ENCODE data around the gene BTN2A1. TPM values are rescaled to one million over a fixed set of nuclear protein-coding genes. Genes with fewer than 3 reads are reported as not detected.

The BTN2A1 gene
- total RNA-seq, 6 experiments from 2014 or later, result 29.2 to 35.4 (median 33.0) TPM

DNA sequence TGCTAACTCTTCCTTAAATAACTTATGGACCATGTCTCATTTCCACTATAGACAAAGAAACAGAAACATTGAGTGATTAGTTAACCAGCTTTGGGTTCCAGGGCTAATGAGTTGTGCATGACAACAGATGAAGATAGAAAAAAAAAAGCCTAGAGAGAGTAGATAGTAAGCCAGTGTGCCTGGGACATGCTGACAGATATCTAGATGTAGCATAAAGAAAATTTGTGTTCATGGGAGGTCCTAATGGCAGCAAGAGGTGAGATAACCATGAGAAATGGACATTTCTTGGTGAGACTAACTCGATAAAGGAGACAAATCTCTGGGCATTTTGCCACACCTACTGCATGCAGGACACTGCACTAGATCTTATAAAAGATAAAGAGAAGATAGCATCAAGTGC, 20.2 kb upstream of the BTN2A1 start:
- Mint-ChIP-seq H3K4me3 (no peak overlapping the region), H3K27ac (no peak overlapping the region; the same call in 1 of the 2 replicates), H3K36me3 (ENCODE audit: low read depth) (peaks cover 22% of the 10 kb centered on the region), H3K4me1 (ENCODE audit: low read depth) (peaks cover 63% of the 10 kb centered on the region), H3K27me3 (ENCODE audit: insufficient read depth) (peaks cover 4% of the 10 kb centered on the region), H3K9me3 (peaks cover 5% of the 10 kb centered on the region; the same call in 1 of the 2 replicates)
- DNase-seq, result no peak
- TF ChIP-seq, protein P1, sequence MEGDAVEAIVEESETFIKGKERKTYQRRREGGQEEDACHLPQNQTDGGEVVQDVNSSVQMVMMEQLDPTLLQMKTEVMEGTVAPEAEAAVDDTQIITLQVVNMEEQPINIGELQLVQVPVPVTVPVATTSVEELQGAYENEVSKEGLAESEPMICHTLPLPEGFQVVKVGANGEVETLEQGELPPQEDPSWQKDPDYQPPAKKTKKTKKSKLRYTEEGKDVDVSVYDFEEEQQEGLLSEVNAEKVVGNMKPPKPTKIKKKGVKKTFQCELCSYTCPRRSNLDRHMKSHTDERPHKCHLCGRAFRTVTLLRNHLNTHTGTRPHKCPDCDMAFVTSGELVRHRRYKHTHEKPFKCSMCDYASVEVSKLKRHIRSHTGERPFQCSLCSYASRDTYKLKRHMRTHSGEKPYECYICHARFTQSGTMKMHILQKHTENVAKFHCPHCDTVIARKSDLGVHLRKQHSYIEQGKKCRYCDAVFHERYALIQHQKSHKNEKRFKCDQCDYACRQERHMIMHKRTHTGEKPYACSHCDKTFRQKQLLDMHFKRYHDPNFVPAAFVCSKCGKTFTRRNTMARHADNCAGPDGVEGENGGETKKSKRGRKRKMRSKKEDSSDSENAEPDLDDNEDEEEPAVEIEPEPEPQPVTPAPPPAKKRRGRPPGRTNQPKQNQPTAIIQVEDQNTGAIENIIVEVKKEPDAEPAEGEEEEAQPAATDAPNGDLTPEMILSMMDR (IDR thresholded peaks at IDR 0.05), result no peak

DNA sequence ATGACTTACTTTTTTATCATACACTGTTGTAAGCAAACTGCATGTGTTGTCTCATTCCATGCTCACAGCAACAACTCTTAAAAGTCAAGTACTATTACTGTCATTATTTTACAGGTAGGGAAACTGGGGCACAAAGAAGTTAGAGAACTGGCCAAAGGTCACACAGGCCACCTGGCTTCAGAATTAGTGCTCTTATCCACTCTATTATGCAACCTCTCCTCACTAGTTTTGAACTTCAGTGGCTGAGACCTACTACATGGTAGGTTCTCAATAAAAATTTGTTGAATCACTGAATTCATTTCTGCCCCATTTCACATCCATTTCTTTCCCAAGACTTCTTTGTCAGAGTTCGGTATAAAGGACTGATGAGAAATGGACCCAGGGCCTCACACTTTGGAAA, 19.8 kb upstream of the BTN2A1 start:
- Mint-ChIP-seq H3K27ac (no peak overlapping the region), H3K27me3 (ENCODE audit: insufficient read depth) (peaks cover 4% of the 10 kb centered on the region), H3K4me1 (ENCODE audit: low read depth) (peaks cover 59% of the 10 kb centered on the region), H3K9me3 (peaks cover 5% of the 10 kb centered on the region; the same call in 1 of the 2 replicates), H3K36me3 (ENCODE audit: low read depth) (peaks cover 18% of the 10 kb centered on the region), H3K4me3 (no peak overlapping the region)
- TF ChIP-seq, protein P1 (IDR thresholded peaks at IDR 0.05), result no peak
- no peak for DNase-seq

DNA sequence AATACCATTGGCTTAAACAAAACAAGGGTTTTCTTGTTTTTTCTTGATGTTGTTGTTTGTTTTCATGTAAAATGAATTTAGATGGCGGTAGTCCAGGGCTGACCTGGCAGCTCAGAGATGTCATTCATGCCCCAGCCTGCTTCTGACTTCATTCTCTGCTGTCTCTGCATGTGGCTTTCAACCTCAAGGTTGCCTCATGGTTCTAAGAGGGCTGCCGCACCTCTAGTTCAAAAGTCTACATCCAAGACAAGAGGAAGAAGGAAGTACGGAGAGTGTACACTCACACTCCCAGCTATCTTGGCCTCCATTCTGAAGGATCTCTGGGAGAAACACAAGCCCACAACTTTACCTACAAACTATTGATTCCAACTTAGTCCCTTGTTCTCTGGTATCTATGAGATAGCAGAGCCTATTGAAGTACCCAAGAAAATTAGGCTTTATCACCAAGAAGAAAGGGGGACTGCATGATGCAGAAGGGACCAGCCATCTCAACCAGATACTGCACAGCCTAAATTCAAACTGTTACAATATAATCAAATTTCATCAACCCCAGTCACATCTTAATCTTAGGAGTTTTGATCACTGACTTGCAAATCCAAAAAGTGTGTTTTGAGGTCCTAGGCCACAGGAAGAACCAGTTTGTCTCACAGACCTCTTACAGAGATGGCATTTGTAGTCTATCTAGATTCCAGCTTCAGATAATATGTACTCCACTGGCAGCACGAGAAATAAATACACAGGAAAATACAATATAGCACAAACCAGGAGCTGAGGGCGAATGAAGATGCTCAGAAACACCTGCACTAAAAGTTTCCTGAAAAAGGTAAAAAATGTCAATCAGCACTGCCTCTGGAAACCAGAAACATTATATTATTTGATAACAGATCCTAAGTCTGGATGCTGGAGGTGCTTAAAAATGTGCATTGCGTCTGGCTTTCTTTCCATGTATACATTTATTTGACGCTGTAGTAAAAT, 18.3 kb upstream of the BTN2A1 start:
- Mint-ChIP-seq H3K4me3 (peak overlapping the region; percentile 95), H3K4me1 (ENCODE audit: low read depth) (peaks cover 50% of the 10 kb centered on the region), H3K36me3 (ENCODE audit: low read depth) (peaks cover 3% of the 10 kb centered on the region), H3K9me3 (no peaks in the 10 kb centered on the region), H3K27ac (peak overlapping the region; percentile 97), H3K27me3 (ENCODE audit: insufficient read depth) (peaks cover 4% of the 10 kb centered on the region)
- DNase-seq, result no peak
- TF ChIP-seq, protein P1 (IDR thresholded peaks at IDR 0.05), result no peak

DNA sequence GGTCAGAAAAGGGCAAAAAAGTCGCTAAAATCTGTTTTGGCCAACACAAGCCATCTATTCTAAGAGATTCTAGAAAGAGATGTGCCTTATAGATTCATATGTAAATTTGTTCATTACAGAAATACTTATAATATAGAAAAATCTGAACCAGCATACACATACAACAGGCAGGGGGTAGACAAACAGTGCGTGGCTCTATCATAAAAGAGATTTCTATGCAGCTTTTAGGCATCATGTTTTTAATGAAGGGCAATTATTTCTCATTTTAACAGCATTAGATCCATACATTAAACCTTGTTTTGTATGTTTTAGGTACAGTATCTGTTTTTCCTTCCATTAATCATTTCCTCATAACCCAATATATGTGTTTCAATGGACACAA, 16.8 kb upstream of the BTN2A1 start:
- H3K36me3 Mint-ChIP-seq (ENCODE audit: low read depth), result no peaks in the 10 kb centered on the region; the same call in 1 of the 2 replicates
- peaks cover 4% of the 10 kb centered on the region for H3K27me3 Mint-ChIP-seq (ENCODE audit: insufficient read depth)
- peak overlapping the region; percentile 95 for H3K4me3 Mint-ChIP-seq
- TF ChIP-seq, protein P1 (IDR thresholded peaks at IDR 0.05), result no peak
- peaks cover 40% of the 10 kb centered on the region for H3K4me1 Mint-ChIP-seq (ENCODE audit: low read depth)
- H3K27ac Mint-ChIP-seq, result peak overlapping the region; percentile 97
- no peaks in the 10 kb centered on the region for H3K9me3 Mint-ChIP-seq
- no peak for DNase-seq

DNA sequence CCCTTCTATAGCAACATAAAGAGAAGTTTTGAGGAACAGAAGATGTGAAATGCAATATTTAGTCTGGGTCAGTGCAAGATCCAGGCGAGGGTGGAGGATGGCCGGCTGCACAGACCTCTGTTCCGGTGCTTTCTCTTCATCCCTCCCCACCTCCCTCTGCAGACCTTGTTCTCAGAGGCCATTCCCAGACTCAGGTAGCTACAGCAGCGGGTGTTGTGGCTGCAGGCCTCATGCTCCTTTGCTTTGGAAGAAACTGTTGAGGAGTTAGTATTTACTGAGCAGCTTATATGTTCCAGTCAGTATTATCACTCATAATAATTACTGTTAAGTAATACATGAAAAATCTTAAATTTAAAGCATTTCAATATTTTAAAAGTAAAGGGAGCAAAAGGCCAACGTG, 15.8 kb upstream of the BTN2A1 start:
- TF ChIP-seq, protein P1 (IDR thresholded peaks at IDR 0.05), result no peak
- Mint-ChIP-seq H3K27me3 (ENCODE audit: insufficient read depth) (peaks cover 4% of the 10 kb centered on the region), H3K36me3 (ENCODE audit: low read depth) (no peaks in the 10 kb centered on the region; the same call in 1 of the 2 replicates), H3K27ac (no peak overlapping the region), H3K9me3 (no peaks in the 10 kb centered on the region), H3K4me1 (ENCODE audit: low read depth) (peaks cover 39% of the 10 kb centered on the region), H3K4me3 (peak overlapping the region; percentile 95; the same call in 1 of the 2 replicates)
- DNase-seq, result no peak

Data from HFFc6 (cell line).